Measurements from ENCODE around the gene KAT6B. TPM values are rescaled to one million over a fixed set of nuclear protein-coding genes. Genes with fewer than 3 reads are reported as not detected.

Gene KAT6B
- total and polyA plus RNA-seq, 10 of the 15 experiments (the other 5 are each of a cell fraction or from before 2014, with no cell fraction given): 2.7 to 22.6 (median 15.7) TPM

DNA sequence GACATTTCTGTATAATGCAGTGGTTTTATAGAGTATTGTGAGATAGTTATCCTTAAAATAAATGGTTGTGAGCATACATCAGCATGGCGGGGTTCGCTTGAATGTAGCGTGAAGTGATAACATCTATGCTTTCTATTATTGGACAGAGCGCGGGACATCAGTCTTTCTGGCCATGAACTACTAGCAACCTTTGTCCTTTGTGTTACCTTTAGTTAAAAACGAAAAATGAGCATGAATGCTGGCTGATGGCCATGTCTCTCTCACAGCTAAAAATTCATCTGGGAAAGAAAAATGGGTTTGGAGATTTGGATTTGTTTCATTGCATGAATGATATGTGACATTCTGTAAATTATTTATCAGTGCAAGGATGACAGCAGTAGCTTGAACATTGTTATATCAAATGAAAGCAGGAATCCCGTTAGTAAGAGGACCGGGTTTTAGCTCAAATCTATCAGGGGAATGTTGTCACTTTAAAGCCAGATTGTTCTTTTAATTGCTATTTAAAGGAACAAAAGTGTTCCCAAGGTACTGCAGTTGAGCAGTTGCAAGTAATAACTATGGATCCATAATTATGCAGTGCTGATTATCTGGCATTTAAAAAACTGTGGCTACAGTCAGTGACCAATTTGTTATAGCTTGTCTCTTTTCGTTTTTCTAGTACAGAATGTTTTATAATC lies 131.0 kb downstream of the KAT6B start:
- Histone ChIP-seq H3K79me2 (ENCODE audit: control insufficient read depth, insufficient read depth, low read length) (no peaks in the 10 kb centered on the region; the same call in 1 of the 2 replicates), H3K9me3 (replicated peaks; ENCODE audit: control insufficient read depth, insufficient read depth, low read length) (no peaks in the 10 kb centered on the region), H3K9ac (ENCODE audit: control insufficient read depth, insufficient read depth, low read length) (no peak overlapping the region), H4K20me1 (ENCODE audit: control insufficient read depth, insufficient read depth) (no peaks in the 10 kb centered on the region), H3K36me3 (ENCODE audit: control insufficient read depth in 2 of 2, insufficient read depth in 2 of 2, low read length in 1 of 2) (no peaks in the 10 kb centered on the region), H3K4me3 (no peak overlapping the region), H3K27me3 (replicated peaks in 1 of 2; ENCODE audit: control insufficient read depth in 2 of 2, insufficient read depth in 2 of 2, low read length in 1 of 2) (no peaks in the 10 kb centered on the region), H3K27ac (ENCODE audit: control insufficient read depth, insufficient read depth) (no peak overlapping the region), H2AFZ (ENCODE audit: control insufficient read depth, low read depth, low read length) (no peak overlapping the region), H3K4me2 (ENCODE audit: control insufficient read depth, insufficient read depth) (no peak overlapping the region), H3K4me1 (ENCODE audit: control insufficient read depth, insufficient read depth, low read length) (no peaks in the 10 kb centered on the region)
- TF ChIP-seq IRF4 (IDR thresholded peaks at IDR 0.05; ENCODE audit: low read depth, low read length) (no peak), SRF (IDR thresholded peaks at IDR 0.05; ENCODE audit: low read depth in 2 of 2, low read length in 2 of 2) (no peak), BCL3 (IDR thresholded peaks at IDR 0.05; ENCODE audit: borderline replicate concordance, insufficient read depth, low read depth, low read length, poor library complexity, severe bottlenecking) (no peak), CBX5 (IDR thresholded peaks at IDR 0.05; ENCODE audit: low read depth) (no peak)
- ChIA-PET SMC1A (ENCODE audit: uncharacterized antibody, unreplicated experiment) (interaction anchor here (1.0 to 2.8 kb wide), 6 partner anchors 9 to 108 kb away, joined by 3 to 12 read pairs (median 3); no protein-coding TSS in a partner anchor), POLR2A (interaction anchor here (0.5 kb wide), 1 partner anchor 163 kb away, joined by 5 read pairs; no protein-coding TSS in a partner anchor), RAD21 (ENCODE audit: unreplicated experiment) (interaction anchor here (0.6 to 1.6 kb wide), 3 partner anchors 35 to 62 kb away, joined by 3 read pairs; no protein-coding TSS in a partner anchor), CTCF (interaction anchor here (0.7 to 1.6 kb wide), 3 partner anchors 9 to 68 kb away, joined by 3 to 7 read pairs (median 3); no protein-coding TSS in a partner anchor)
- ATAC-seq (no peak), FAIRE-seq (no peak), DNase-seq (ENCODE audit: low read depth, low spot score) (no peak)
- 93% methylated on average over 9 of the region's 9 CpGs for WGBS (ENCODE audit: insufficient coverage, insufficient replicate concordance, low lambda C conversion rate, missing lambda C conversion rate)
- intact Hi-C loops (cut with micrococcal nuclease; ENCODE audit: unreplicated experiment): no loop called here
- no TSS peak for BruUV-seq (replicated peaks)
- in situ Hi-C loops (cut with MboI): no loop called here
